Measurements from ENCODE around the gene ADGRG3.
"Not testable (repeated sequence)": the region's sequence is repeated elsewhere in the genome, so short reads cannot be mapped to it uniquely, and the experiment has no call there.

ADGRG3 gene

DNA sequence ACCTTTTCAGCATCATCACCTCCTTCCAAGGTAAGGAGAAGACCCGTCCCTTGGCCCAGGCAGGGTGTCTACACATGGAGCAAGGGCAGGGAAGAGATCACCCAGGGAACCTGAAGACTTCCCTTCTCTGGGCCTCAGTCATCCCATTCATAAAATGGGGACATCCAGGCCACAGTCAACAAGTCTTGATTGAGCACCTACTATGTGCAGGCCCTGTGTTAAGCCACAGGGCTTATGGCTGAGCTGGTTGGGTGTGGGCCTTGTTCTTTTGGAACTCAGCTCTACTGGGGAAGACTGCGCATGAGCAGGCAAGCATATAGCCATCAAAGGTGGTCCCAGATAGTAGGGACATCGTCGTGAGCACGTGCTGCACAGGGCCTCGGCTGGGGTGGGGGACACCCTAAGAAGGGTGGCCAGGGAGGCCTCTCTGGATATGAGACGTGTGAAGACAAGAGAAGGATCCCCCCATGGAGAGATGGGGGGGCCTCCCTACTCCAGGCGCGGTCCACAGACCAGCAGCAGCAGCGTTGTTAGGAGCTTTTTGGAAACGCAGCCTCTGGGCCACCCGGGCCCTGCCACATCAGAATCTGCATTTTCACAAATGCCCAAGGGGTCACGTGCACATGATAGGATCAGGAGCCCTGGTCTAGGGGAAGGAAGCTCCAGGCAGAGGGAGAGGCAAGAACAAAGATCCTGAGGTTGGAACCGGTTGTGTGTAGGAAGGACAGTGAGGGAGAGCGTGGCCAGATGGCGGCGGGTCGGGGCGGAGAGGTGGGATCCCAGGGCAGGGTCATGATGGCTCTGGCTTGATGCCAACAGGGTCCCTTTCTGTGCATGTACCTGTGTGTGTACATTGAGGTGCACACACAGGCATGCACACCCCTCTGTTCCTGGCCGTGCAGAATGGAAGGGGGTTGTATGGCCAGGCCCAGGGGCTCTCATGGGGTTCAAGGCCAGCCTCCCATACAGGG, 5.9 kb upstream of the ADGRG3 start:
- DNase-seq (ENCODE audit: low read depth in 2 of 2) = no peak

- DNase-seq (ENCODE audit: low read depth in 2 of 2) = no peak
These were observed 4.7 kb upstream of the ADGRG3 start for GRCh38 chr16:57663436-57663835.

DNA sequence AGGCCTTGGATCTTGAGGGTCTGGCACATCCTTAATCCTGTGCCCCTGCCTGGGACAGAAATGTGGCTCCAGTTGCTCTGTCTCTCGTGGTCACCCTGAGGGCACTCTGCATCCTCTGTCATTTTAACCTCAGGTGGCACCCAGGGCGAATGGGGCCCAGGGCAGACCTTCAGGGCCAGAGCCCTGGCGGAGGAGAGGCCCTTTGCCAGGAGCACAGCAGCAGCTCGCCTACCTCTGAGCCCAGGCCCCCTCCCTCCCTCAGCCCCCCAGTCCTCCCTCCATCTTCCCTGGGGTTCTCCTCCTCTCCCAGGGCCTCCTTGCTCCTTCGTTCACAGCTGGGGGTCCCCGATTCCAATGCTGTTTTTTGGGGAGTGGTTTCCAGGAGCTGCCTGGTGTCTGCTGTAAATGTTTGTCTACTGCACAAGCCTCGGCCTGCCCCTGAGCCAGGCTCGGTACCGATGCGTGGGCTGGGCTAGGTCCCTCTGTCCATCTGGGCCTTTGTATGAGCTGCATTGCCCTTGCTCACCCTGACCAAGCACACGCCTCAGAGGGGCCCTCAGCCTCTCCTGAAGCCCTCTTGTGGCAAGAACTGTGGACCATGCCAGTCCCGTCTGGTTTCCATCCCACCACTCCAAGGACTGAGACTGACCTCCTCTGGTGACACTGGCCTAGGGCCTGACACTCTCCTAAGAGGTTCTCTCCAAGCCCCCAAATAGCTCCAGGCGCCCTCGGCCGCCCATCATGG, 4.0 kb upstream of the ADGRG3 start:
- DNase-seq (ENCODE audit: low read depth in 2 of 2) = no peak

- DNase-seq (ENCODE audit: low read depth in 2 of 2) = no peak
These were observed 3.5 kb upstream of the ADGRG3 start for GRCh38 chr16:57664662-57665025.

- no peak for DNase-seq (ENCODE audit: low read depth in 2 of 2)
These were observed 2.6 kb upstream of the ADGRG3 start for GRCh38 chr16:57665541-57665940.

GRCh38 chr16:57666353-57667047, 1.6 kb upstream of the ADGRG3 start:
- DNase-seq (ENCODE audit: low read depth in 2 of 2) = no peak

DNA sequence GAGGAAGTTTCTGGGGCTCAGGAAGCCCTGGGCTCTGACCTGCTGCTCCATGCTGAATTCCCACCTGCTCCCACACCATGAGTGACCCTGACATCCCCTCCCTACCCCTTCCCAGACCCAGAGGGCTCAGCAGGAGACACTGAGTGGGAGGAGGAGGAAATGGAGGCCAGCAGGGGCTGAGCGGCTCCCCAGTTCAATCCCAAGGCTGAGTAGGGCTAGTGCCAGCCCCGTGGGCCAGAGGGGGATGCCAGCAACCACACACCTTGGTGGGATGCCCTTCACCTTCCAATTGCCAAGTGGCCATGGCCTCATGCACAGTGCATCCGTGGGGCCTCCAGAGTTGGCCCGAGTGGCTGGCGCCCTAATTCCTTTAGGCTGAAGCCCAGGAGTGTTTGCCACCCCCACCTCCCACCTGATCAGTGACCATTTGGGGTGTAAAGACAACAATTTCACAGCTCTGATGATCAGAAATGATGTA, 1.0 kb upstream of the ADGRG3 start:
- DNase-seq (ENCODE audit: low read depth in 2 of 2) = no peak

GRCh38 chr16:57667526-57668262, 412 bp upstream of the ADGRG3 start:
- DNase-seq (ENCODE audit: low read depth in 2 of 2) = no peak

- no peak for DNase-seq (ENCODE audit: low read depth in 2 of 2)
These were observed 747 bp downstream of the ADGRG3 start for GRCh38 chr16:57668630-57669475.

DNA sequence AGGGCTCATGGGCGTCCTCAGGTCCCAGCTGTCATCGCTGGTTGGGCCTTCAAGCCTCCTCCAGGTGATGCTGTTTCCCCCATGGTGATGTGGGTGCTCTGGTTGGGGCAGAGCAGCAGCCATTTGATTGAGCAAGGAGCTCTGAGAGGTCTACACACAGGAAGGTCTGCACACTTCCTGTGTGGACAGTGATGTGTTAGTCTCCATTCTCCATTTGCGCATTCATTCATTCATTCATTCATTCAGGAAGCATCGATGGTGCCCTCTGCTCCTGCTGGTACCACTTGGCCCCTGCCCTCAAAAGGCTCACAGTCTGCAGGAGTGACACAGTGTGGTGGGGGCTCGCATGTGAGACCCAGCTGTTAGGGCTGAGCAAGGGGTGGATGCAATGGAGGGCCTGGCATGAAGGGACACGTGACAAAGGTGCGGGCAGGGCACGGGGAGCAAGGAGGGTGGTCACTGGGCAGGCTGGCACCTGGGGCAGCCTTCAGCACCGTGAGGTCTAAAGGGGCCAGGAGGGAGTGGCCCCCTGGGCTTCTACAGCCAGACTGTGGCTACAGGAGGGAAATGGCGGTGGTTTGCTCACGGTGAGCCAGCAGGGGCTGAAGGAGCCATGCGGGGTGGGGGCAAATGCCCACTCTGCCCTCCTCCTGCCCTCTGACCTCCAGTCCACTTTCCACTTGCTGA, 1.5 kb downstream of the ADGRG3 start:
- no peak for DNase-seq (ENCODE audit: low read depth in 2 of 2)

DNA sequence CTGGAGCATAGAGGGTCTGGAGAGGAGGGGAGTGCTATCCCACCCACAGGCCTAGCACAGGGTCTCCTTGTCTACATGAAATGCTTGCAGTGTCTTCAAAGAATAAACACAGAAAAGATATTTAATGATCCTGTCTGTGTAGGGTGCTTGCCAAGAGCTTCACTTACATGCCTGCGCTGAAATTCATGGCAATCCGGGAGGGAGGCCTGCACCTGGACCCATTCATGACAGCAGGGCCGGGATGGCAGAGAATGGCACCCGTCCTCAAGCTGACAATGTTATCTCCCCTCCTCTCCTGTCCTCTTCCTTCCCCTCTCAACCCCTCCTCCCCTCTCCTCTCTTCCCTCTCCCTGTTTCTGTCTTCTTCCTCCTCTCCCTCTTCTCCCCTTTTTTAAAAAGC, 2.1 kb downstream of the ADGRG3 start:
- DNase-seq (ENCODE audit: low read depth in 2 of 2) = no peak

DNA sequence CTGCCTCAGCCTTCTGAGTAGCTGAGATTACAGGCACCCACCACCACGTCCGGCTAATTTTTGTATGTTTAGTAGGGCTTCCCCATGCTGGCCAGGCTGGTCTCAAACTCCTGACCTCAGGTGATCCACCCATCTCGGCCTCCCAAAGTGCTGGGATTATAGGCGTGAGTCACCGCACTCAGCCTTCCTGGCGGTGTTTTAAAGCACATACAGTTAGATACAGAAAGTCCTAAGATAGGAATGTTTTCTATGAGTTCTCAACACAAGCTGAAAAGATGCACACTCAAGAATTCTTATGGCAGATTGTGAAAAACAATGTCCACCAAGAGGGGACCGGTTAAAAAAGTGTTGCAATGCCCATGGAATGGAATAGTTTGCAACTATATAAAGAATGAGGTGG, 3.3 kb downstream of the ADGRG3 start:
- not testable (repeated sequence) for DNase-seq (ENCODE audit: low read depth in 2 of 2)

DNA sequence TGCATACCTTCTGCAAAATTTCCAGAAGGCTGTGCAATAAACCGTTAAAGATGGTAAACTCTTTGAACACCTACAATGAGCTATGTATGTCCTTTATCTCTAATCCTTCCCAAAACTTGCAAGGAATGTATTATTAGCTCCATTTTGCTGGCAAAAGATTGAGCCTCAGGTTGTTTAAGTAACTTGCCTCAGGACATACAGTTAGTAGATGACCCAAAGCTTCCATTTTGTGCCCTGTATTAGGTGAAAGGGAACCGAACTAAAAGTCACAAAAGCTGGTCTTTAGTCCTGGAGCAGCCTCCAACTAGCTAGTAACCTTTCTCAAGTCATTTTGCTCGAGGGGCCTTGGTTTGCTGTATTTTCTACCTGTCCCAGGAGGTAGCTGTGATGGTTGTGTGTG, 4.3 kb downstream of the ADGRG3 start:
- DNase-seq (ENCODE audit: low read depth in 2 of 2) = no peak

DNA sequence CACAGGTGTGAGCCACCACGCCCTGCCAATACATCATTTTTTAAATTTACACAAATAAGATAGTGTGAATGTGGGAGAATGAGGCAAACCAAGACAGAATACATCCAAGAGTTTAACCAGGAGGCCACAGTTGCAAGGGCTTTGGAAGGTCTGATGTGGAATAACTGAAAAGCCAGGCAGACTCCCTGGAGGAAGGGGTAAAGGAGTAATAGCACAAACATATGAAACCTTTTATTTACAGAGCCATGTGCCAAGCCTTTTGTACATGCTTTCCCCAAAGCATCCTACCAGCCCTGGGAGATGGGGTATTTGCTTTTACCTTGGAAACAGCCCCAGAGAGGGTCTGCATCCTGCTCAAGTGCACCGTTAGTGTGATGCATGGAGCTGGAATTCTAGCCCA, 4.7 kb downstream of the ADGRG3 start:
- no peak for DNase-seq (ENCODE audit: low read depth in 2 of 2)

GRCh38 chr16:57675741-57676551, 7.8 kb downstream of the ADGRG3 start:
- no peak for DNase-seq (ENCODE audit: low read depth in 2 of 2)

DNA sequence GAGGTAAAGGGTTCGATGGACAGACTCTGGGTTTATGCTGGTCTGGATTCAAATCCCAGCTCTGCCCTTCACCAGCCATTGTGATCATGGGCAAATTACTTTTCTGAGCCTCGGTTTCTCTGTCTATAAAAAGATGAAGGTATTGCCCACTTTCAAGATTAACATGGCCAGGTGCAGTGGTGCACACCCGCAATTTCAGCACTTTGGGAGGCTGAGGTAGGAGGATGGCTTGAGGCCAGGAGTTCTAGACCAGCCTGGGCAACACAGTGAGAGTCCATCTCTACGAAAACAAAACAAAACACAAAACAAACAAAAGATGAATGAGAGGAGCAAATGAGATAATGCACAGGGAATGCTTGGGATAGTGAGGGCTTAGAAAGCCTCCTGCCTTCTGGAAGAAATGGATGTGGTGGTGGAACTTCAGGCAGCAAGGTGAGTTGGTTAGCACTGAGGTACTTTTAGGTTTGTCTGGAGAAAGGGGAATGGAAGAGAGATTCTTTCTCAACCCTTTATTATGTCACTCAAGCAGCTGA, 8.5 kb downstream of the ADGRG3 start:
- DNase-seq (ENCODE audit: low read depth in 2 of 2) = no peak

GRCh38 chr16:57677622-57678369, 9.7 kb downstream of the ADGRG3 start:
- no peak for DNase-seq (ENCODE audit: low read depth in 2 of 2)

GRCh38 chr16:57679016-57679415, 10.9 kb downstream of the ADGRG3 start:
- DNase-seq (ENCODE audit: low read depth in 2 of 2) = no peak
